Activated CD8-positive, alpha-beta memory T cell treated with anti-CD3 and anti-CD28 coated beads for 36 hours (primary cell): ENCODE measurements around the gene STIM1. TPM values are rescaled to one million over a fixed set of nuclear protein-coding genes. Genes with fewer than 3 reads are reported as not detected.

Experiments used
- CTCF ChIA-PET: fragments of 350-600 bp; sonication (Branson Sonifier 250); formaldehyde crosslinking; loops from one replicate; lab custom pipeline; 2021; ENCODE audit warnings: antibody characterized with exemption; lab: Charles Lee
- POLR2A ChIA-PET: fragments of 350-600 bp; sonication (Branson Sonifier 250); formaldehyde crosslinking; loops from one replicate; lab custom pipeline; 2021; ENCODE audit warnings: antibody characterized with exemption; lab: Charles Lee
- total RNA-seq, 2 experiments: library from RNA; stranded (reverse); gene quantifications; one replicate each; pipeline ENCODE4 v1.2.3, GENCODE V29; 2021

The STIM1 gene
- total RNA-seq, 2 experiments from 2014 or later = 43.9 to 45.8 TPM

- POLR2A ChIA-PET = no interaction called here
- CTCF ChIA-PET = interaction anchor here (1.0 to 4.4 kb wide), 3 partner anchors 90 to 219 kb away, joined by 3 to 19 read pairs (median 9); partner anchors contain the start of gene STIM1
These were observed 213.5 kb downstream of the STIM1 start for GRCh38 chr11:4068962-4069361.

DNA sequence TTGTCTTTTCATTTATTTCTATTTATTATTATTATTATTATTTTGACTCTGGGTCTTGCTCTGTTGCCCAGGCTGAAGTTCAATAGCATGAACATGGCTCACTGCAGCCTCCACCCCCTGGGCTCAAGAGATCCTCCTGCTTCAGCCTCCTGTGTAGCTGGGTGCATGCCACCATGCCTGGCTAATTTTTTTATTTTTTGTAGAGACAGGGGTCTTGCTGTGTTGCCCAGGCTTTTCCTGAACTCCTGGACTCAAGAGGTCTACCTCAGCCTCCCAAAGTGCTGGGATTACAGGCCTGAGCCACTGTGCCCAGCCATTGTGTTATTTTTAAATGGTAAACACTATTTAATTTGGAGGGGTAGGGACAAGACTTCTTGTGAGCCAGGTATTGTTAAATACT lies 215.9 kb downstream of the STIM1 start:
- POLR2A ChIA-PET = no interaction called here
- CTCF ChIA-PET = interaction anchor here (1.2 to 4.9 kb wide), 6 partner anchors 10 to 230 kb away, joined by 4 to 125 read pairs (median 8); partner anchors contain the start of genes RHOG and STIM1

GRCh38 chr11:4071914-4072313 lies 216.4 kb downstream of the STIM1 start:
- ChIA-PET CTCF (interaction anchor here (1.0 to 4.9 kb wide), 21 partner anchors 8 to 292 kb away, joined by 3 to 125 read pairs (median 5); partner anchors contain the start of genes PGAP2, RHOG and STIM1), POLR2A (interaction anchor here (1.5 kb wide), 2 partner anchors 217 to 230 kb away, joined by 6 to 7 read pairs; partner anchors contain the start of genes RHOG and STIM1)

GRCh38 chr11:4072668-4073285 lies 217.3 kb downstream of the STIM1 start:
- ChIA-PET CTCF (interaction anchor here (0.6 to 4.9 kb wide), 41 partner anchors 9 to 292 kb away, joined by 3 to 125 read pairs (median 4); partner anchors contain the start of genes PGAP2, RHOG and STIM1), POLR2A (interaction anchor here (1.5 kb wide), 2 partner anchors 218 to 231 kb away, joined by 6 to 7 read pairs; partner anchors contain the start of genes RHOG and STIM1)

DNA sequence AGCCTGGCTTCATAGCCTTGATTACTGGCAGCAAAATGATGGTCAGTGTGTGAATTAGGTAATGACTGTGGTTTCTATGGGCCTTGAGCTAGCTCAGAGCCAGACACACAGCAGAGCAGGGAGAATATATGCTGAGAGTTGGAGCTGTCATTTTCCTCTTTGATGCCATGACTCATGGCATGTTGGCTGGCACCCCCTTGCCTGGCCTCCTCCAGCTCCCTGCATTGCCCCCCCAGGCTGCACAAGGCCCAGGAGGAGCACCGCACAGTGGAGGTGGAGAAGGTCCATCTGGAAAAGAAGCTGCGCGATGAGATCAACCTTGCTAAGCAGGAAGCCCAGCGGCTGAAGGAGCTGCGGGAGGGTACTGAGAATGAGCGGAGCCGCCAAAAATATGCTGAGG lies 218.8 kb downstream of the STIM1 start:
- POLR2A ChIA-PET = interaction anchor here (1.5 kb wide), 1 partner anchor 219 kb away, joined by 3 read pairs; no protein-coding TSS in a partner anchor
- CTCF ChIA-PET = interaction anchor here (0.5 to 4.9 kb wide), 5 partner anchors 17 to 233 kb away, joined by 4 to 125 read pairs (median 21); partner anchors contain the start of genes RHOG and STIM1

DNA sequence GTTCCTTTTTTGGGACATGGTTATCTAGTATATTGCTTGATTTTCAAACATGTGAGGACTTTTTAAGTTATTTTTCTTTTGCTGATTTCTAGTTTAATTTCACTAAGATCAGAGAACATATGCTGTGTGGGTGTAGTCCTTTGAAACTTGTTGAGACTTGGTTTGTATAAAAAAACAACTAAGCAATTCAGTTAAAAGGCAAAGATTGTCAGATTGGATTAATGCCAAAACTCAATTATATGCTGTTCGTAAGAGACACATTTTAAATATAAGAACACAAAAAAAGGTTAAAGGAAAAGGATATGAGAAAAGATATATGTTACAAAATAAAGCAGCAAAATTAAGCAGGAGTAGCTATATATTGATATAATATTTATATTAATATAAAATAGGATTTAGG lies 221.3 kb downstream of the STIM1 start:
- CTCF ChIA-PET = interaction anchor here (0.6 kb wide), 1 partner anchor 222 kb away, joined by 3 read pairs; the partner anchor contains the start of gene STIM1
- POLR2A ChIA-PET = no interaction called here

DNA sequence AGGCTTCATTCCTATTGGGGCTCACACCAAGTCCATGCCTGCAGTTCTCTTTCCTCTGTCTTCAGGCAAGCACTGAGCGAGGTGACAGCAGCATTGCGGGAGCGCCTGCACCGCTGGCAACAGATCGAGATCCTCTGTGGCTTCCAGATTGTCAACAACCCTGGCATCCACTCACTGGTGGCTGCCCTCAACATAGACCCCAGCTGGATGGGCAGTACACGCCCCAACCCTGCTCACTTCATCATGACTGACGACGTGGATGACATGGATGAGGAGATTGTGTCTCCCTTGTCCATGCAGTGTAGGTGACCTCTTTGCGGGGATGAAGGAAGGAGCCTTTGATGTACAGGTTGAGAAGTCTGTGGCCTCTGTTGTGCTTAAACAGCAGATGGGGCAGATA lies 227.7 kb downstream of the STIM1 start:
- POLR2A ChIA-PET = no interaction called here
- CTCF ChIA-PET = no interaction called here

GRCh38 chr11:4084406-4085125 lies 229.1 kb downstream of the STIM1 start:
- CTCF ChIA-PET = interaction anchor here (0.8 to 1.4 kb wide), 3 partner anchors 11 to 229 kb away, joined by 4 to 5 read pairs (median 4); partner anchors contain the start of gene STIM1
- POLR2A ChIA-PET = no interaction called here

DNA sequence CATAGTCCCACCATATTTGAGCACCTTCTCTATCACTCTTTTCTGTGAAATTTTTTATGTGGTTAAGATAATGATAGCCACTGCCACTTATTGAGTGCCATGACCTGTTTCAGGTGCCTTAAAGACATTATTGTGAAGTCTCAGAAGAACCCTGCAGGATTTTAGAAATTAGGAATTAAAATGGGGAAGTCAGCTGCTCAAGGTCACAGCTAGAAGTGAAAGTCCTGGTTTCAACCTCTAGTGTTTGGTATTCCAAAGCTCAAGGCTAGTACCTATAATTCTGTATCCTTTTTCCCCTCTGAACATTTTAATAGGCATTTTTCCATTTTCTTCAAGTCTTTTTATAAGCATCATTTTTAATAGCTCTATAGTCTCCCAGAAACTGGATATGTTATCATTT lies 230.1 kb downstream of the STIM1 start:
- ChIA-PET CTCF (interaction anchor here (1.4 kb wide), 1 partner anchor 230 kb away, joined by 4 read pairs; the partner anchor contains the start of gene STIM1), POLR2A (no interaction called here)

DNA sequence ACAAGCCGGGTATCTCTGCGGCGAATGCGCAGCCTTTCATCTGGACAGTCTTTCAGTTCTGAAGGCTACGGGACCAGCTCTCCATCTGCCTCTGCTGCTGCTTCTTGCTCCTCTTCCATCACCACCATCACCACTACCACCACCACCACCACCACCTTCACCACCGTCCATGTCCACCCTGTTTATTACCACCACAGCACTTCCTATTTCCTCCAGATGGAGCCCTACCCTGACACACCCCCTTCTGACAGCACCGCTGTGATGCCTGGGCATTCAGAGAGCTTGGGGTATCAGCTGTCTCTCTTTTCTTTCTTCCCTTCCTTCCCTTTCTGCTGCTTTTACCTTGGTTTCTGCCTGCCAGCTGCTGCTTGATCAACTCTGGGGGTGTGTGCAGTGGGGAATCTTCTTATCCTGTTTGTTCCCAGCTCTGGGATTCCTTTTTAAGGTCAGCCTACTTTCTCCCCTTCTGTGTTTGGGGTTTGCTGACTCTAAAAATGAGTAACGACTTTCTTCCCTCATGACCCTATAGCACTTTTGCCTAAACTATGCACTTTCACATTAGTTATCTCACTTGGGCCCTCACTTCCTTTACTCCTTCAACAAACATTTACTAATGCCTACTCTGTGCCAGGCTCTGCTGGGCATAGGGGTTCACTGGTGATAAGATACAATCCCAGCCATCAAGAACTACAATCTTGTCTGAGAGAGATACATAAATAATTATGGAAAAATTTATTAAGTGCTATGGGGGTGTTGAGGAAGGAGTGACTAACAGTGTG lies 231.3 kb downstream of the STIM1 start:
- ChIA-PET POLR2A (no interaction called here), CTCF (no interaction called here)

DNA sequence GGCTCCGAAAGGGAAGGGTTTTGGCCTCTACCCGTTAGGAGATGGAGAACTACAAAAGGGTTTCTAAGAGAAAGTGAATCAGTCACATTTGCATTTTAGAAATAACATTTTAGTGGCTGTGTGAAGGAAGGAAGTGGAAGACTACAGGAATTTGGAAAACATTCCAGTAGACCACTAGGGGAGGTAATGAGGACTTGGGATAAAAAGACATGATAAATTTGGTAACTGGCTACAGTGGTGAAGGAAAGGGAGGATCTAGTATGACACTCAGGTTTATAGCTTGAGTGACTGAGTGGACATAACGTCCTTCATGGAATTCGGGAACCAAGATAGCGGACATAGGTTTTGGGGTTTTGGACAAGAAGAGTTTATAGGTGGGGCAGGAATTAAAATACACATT lies 232.1 kb downstream of the STIM1 start:
- ChIA-PET POLR2A (no interaction called here), CTCF (interaction anchor here (1.2 kb wide), 1 partner anchor 233 kb away, joined by 3 read pairs; the partner anchor contains the start of gene STIM1)

GRCh38 chr11:4090258-4090657 lies 234.8 kb downstream of the STIM1 start:
- POLR2A ChIA-PET = no interaction called here

DNA sequence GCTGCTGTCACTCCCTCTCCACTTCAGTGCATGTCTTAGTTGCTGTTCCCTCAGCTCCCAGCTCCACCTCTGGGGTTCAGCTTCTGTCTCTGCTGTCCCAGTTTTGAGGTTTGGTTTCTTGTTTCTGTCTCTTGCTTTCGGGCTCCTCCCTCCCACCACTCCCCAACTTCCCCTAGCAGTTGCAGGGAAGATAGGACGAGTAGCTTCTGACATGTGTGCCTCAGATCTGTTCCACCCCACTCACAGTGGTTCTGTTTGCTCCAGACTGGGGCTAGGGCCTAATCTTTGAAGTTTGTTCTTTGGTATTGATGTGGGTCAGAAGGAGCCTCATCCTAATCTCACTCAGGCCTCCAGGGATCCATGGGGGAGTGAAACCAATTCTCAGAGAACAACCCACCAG lies 236.6 kb downstream of the STIM1 start:
- POLR2A ChIA-PET = interaction anchor here (0.6 kb wide), 1 partner anchor 237 kb away, joined by 3 read pairs; no protein-coding TSS in a partner anchor
- CTCF ChIA-PET = interaction anchor here (1.1 kb wide), 1 partner anchor 19 kb away, joined by 4 read pairs; no protein-coding TSS in a partner anchor

More at GRCh38 chr11:4090258-4090657, 234.8 kb downstream of the STIM1 start:
- CTCF ChIA-PET = no interaction called here

DNA sequence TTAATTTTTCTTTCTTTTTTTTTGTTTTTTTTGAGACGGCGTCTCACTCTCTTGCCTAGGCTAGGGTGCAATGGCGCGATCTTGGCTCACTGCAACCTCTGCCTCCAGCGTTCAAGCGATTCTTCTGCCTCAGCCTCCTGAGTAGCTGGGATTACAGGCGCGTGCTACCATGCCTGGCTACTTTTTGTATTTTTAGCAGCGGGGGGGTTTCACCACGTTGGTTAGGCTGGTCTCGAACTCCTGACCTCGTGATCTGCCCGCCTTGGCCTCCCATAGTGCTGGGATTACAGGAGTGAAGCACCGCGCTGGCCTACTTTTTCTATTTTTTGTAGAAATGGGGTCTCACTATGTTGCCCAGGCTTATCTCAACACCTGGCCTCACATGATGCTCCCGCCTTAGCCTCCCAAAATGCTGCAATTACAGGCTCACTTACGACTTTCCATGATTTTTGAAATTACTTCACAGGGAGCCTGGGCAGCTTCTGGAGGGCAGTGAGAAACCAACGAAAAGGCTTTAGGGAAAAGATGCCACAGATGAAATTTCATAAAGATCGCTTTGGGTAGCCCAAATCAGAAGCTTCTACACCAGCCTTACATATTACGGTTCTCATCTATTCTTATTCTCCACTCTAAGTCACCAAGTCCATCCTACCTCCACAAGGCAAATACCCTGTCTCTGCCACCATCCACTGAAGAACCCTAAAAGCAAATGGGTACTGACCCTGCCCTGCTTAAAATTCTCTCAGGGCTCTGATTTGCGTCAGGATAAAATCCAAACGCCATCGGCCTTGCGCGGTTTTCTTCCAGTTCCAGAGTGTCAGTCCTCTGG lies 238.3 kb downstream of the STIM1 start:
- ChIA-PET CTCF (no interaction called here), POLR2A (no interaction called here)

DNA sequence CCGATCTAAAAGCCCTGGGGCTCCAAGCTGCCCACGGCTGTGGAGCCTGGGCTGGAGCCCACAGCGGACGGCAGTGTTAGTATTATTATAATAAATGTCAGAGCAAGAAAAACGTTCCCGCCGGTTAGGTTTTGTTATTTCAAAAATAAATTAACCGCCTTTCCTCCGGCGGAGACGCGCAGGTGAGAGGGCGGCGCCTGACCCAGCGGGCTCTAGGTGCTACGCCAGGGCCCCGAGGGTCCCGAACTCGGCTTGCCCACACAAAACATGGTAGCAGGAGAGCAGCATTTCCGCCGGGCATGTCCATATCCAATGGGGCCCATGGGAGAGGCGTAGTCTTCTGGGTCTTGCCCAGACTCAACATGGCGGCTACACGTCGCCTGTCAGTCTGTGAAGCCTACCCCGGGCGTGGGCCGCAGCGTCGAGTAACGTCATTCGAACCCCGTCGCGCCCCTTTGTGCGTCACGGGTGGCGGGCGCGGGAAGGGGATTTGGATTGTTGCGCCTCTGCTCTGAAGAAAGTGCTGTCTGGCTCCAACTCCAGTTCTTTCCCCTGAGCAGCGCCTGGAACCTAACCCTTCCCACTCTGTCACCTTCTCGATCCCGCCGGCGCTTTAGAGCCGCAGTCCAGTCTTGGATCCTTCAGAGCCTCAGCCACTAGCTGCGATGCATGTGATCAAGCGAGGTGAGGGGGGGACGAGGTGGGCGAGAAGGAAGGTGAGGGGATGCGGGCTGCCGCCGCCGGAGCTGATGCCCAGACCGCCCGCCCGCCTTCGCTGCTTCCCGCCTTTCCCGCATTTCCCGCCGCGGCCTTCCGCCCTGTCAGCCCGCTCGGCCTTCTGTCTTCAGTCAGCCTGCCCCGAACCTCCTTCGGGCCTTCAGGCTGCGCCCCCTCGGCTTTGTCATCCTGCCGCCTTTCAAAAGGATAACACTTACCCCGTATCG lies 239.2 kb downstream of the STIM1 start, which contains the start of gene RRM1:
RRM1 (plus strand) TSS at position 452 of the 944 bp plus-strand sequence; CDS start at position 666, 214 bp downstream.
- ChIA-PET POLR2A (interaction anchor here (0.7 to 1.1 kb wide), 4 partner anchors 201 to 253 kb away, joined by 3 to 4 read pairs (median 3); partner anchors contain the start of gene RHOG), CTCF (no interaction called here)

- CTCF ChIA-PET = interaction anchor here (0.5 kb wide), 1 partner anchor 191 kb away, joined by 3 read pairs; no protein-coding TSS in a partner anchor
- POLR2A ChIA-PET = interaction anchor here (0.7 to 1.1 kb wide), 3 partner anchors 202 to 241 kb away, joined by 3 read pairs; no protein-coding TSS in a partner anchor
These were observed 240.2 kb downstream of the STIM1 start for GRCh38 chr11:4095509-4096230.
